Gastroesophageal sphincter (tissue), 2 donors: ENCODE measurements around the gene ROR1.

ENCODE experiments used
- EP300 ChIP-seq: sonication (generic); formaldehyde crosslinking; IDR thresholded peaks from one replicate; pipeline ENCODE4 v1.6.1; 2017; ENCODE audit warnings: antibody characterized with exemption, mild to moderate bottlenecking
- POLR2A ChIP-seq, 2 donors: fragments of 450-650 bp; IDR thresholded peaks; one replicate each; pipeline ENCODE4 v1.6.1; 2017; ENCODE audit warnings: antibody characterized with exemption in 2 of 2, mild to moderate bottlenecking in 2 of 2, moderate library complexity in 1 of 2

DNA sequence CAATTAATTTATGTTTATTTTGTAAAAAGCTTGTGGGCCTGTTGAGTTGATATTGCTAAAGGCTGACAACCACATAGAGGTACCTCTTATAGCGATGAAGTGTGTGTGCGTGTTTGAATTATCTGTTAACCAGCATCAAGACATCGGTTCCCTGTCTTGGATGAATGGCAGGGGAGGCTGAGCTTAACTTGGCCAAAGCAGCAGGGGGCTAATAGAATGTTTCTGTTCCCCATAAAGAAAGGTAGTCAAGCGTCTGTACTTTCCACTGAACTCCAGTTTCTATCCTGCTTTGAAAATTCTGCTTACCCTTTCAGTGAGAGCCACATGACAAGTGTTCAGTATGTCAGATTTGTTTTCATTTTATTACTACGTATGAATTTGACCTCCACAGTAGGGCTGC, 63.0 kb downstream of the ROR1 start:
- no peak for TF ChIP-seq EP300
- TF ChIP-seq POLR2A (IDR thresholded peaks at IDR 0.05), result no peak
